ENCODE measurements around the gene UBR1.

GRCh38 chr15:42937143-42937542 lies 168.7 kb downstream of the UBR1 start:
- TF ChIP-seq, protein P1, sequence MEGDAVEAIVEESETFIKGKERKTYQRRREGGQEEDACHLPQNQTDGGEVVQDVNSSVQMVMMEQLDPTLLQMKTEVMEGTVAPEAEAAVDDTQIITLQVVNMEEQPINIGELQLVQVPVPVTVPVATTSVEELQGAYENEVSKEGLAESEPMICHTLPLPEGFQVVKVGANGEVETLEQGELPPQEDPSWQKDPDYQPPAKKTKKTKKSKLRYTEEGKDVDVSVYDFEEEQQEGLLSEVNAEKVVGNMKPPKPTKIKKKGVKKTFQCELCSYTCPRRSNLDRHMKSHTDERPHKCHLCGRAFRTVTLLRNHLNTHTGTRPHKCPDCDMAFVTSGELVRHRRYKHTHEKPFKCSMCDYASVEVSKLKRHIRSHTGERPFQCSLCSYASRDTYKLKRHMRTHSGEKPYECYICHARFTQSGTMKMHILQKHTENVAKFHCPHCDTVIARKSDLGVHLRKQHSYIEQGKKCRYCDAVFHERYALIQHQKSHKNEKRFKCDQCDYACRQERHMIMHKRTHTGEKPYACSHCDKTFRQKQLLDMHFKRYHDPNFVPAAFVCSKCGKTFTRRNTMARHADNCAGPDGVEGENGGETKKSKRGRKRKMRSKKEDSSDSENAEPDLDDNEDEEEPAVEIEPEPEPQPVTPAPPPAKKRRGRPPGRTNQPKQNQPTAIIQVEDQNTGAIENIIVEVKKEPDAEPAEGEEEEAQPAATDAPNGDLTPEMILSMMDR (conservative IDR thresholded peaks at IDR 0.05 in 1 of 2, IDR thresholded peaks at IDR 0.05 in 1 of 2; ENCODE audit: low read depth in 1 of 2, low read length in 2 of 2), result no peak
- no peak for TF ChIP-seq EZH2 (IDR thresholded peaks at IDR 0.05; ENCODE audit: low read length, missing control alignments)
